ENCODE results near the gene MED10.

DNA sequence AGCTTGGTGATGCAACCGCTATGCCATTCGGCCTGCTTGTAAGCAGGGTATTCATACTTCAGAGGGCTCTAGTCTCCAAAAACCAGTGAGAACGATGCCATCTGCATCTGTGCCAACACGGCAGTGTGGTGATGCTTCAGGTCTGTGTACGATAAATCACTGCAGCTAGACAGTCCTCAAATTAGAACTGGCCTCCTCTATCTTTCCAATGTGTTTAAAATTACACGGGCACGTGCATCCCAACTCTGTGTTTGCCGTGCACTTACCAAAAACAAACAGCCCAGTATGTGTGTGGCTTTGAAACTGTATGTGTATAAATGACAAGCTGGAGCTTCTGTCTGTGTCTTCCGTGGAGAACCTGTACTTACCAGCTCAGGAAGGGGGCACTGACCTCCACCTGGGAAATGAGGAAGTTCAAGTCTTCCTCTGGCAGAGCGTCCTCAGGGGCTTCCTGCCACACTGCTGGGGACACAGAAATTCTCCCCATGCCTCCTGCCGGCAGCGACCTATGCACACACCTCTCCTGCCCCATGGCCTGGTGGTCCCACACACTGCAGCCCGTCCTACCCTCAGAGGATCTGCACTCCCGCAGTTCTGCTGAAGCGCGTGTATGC, 12.3 kb downstream of the MED10 start:
- TF ChIP-seq, protein P1, sequence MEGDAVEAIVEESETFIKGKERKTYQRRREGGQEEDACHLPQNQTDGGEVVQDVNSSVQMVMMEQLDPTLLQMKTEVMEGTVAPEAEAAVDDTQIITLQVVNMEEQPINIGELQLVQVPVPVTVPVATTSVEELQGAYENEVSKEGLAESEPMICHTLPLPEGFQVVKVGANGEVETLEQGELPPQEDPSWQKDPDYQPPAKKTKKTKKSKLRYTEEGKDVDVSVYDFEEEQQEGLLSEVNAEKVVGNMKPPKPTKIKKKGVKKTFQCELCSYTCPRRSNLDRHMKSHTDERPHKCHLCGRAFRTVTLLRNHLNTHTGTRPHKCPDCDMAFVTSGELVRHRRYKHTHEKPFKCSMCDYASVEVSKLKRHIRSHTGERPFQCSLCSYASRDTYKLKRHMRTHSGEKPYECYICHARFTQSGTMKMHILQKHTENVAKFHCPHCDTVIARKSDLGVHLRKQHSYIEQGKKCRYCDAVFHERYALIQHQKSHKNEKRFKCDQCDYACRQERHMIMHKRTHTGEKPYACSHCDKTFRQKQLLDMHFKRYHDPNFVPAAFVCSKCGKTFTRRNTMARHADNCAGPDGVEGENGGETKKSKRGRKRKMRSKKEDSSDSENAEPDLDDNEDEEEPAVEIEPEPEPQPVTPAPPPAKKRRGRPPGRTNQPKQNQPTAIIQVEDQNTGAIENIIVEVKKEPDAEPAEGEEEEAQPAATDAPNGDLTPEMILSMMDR (conservative IDR thresholded peaks at IDR 0.05): no peak
- no peak for TF ChIP-seq ZFX (IDR thresholded peaks at IDR 0.05)
